Stimulated activated CD8-positive, alpha-beta memory T cell treated with anti-CD3 and anti-CD28 coated beads, Interleukin-12 subunit alpha, Interleukin-12 subunit beta, amount 100 ng/mL, for 1 hour (primary cell): Measurements from ENCODE around the gene LPCAT1.
A peak's percentile ranks its signal among the peaks of the same experiment; 100 is the strongest.
"Not testable (repeated sequence)": the region's sequence is repeated elsewhere in the genome, so short reads cannot be mapped to it uniquely, and the experiment has no call there.

Experiments used
- DNase-seq: peaks from one replicate; pipeline ENCODE4 v3.0.0-alpha.2; 2020; ENCODE audit warnings: low read depth

Gene LPCAT1

DNA sequence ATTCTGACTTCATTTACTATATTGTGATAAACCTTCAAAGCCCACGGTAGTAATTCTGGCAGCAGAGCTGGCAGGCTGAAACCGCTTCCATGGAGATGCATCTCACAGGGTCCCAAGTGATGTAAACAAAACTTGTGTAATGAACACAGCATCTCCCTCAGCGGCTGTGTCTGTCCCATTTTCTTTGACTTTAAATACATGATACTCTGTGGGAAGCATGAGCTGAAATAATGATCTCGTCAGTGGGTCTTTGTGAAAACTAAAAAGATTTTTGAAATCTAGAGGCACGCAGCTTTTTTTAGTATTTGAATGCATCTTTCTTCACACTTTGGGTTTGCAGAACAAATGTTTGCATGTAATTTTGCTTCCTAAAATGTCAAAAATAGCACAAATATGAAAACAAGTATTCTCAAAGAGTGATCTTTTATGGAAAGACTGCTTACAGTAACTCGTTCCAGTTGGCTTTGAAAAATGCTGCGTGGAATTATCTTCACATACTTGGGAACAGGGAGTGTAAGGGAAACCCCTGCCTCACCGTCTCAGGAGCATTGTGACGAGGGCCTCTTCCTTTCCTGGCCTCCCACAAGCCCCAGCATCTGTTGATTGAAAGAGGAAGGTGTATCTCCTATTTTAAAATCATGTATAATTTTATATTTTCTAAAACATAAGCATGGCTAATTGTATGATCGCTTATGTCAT, 18.1 kb upstream of the LPCAT1 start:
- no peak for DNase-seq

DNA sequence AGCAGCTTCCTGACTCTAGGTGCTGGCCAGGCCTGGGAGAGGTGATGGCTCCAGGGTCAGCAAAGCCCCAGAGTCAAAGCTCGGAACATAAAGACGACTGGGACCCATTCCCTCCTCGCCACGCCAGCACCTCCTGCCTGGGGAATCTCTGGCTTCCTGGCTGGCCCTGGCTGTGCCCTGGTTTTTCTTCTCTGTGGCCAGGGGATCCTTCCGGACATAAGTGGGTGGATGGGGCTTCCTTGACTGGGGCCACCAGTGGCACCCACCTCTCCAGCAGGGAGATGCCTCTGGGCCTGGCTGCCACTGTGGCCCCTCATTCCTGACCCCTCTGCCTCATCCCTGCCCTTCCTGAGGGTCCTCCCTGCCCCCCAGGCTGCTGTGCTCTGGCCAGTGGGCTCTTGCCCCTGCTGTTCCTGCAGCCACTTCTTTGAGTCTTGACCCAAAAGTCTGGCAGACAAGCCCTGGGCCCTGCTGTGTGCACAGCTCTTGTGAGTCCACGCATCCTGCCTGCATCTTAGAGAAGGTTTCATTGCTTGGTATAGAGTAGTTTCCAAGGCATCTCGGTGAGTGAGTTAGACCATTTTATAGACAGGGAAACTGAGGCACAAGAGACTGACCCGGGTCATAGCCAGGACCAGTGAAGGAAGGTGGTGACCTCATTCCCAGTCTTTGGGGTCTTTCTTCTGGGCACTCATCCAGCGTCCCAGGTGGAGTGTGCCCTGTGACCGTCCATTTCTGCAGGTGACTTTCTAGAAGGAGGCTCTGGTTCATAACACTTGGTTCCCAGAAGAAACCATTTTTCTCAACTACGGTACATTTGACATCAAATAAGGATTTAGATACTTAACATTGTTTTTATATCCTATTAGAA, 17.3 kb upstream of the LPCAT1 start:
- DNase-seq, result no peak

DNA sequence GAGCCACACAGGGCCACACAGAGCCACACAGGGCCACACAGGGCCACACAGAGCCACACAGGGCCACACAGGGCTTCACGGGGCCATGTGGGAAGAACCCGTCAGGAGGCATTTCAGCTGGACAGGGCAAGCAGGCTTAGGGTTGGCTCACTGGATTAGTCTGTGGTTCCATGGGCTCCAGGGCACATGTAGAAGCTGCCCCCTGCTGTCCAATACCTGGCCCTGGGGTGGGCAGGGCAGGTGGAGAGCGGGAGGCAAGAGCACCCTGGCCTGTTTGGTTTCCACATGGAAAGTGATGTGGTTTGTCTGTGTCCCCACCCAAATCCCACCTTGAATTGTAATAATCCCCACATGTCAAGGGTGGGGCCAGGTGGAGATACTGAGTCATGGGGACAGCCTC, 16.4 kb upstream of the LPCAT1 start:
- DNase-seq, result no peak

DNA sequence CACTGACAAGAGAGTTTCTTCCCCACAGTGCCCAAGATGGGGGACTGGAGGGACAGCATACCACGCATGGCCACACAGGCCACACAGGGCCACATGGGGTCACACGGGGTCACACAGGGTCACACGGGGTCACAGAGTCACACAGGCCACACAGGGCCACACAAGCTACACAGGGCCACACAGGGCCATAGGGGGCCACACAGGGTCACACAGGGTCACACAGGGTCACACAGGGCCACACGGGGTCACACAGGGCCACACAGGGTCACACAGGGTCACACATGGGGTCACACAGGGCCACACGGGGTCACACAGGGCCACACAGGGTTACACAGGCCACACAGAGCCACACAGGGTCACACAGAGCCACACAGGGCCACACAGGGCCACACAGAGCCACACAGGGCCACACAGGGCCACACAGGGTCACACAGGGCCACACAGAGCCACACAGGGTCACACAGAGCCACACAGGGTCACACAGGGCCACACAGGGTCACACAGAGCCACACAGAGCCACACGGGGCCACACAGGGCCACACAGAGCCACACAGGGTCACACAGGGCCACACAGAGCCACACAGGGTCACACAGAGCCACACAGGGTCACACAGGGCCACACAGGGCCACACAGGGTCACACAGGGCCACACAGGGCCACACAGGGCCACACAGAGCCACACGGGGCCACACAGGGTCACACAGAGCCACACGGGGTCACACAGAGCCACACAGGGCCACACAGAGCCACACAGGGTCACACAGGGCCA, 15.8 kb upstream of the LPCAT1 start:
- DNase-seq, result not testable (repeated sequence)

DNA sequence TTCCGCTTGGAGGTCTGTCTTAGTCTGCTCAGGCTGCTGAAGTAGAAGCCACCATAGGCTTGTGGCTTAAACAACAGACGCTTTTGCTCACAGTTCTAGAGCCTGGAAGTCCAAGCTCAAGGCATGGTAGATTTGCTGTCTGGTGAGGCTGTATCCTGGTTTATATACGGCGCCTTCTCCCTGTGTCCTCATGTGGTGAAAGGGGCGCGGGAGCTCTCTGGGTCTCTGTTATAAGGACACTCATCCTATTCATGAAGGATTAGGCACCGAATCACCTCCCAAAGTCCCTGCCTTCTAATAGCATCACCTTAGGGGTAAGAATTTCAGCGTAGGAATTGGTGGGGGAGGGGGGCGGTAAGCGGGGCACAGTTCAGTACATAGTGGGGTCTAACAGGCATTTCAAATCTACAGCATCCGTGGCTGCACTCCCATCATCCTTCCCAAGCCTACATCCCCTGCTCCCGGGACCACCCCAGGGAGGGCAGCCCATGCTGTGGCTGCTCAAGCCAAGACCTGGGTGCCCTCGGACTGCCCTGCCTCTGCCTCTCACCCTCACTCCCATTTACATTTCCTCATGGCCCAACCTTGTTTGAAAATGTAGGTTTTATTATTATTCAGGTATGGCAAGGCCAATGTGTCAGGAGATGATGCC, 15.1 kb upstream of the LPCAT1 start:
- no peak for DNase-seq

DNA sequence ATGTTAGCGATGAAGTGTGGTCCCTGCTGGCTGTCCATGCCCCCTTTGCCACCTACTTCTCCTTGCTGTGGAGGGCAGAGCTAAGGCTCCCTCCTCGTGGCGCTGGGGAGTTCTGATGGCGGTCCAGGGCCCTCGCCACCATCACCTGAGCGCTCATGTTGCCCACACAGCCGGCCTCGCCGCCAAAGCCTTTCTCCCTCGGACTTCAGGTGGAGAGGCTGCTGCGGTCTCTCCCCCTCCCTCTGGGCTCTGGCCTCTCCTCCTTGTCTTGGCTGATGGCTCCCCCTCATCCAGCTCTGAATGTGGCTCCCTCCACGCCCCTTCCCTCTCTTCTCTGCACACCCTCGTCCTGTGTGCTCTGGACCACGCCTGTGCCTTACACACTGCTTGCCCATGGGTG, 14.5 kb upstream of the LPCAT1 start:
- no peak for DNase-seq

DNA sequence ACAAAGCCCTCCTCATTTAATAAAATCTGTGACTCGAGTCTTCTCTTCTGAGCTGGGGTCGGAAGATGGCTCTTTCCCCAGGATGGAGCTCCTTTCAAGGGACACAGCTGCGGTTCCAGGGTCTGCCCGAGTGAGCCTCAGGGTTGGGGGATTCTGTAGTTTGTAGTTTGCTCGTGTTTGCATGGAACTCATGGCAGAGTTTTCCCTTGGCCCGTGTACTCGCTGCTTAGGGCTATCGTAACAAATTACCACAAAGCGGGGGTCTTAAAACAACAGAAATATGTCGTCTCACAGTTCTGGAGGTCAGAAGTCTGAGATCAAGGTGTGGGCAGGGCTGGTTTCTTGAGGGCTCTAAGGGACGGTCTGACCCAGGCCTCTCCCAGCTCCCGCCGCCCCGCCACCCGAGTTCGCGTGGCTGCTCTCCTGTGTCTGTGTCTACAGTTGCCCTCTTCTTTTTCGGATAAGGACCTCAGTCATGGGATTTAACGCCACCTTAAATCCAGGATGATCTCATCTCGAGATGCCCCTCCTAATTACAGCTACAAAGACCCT, 13.9 kb upstream of the LPCAT1 start:
- no peak for DNase-seq

DNA sequence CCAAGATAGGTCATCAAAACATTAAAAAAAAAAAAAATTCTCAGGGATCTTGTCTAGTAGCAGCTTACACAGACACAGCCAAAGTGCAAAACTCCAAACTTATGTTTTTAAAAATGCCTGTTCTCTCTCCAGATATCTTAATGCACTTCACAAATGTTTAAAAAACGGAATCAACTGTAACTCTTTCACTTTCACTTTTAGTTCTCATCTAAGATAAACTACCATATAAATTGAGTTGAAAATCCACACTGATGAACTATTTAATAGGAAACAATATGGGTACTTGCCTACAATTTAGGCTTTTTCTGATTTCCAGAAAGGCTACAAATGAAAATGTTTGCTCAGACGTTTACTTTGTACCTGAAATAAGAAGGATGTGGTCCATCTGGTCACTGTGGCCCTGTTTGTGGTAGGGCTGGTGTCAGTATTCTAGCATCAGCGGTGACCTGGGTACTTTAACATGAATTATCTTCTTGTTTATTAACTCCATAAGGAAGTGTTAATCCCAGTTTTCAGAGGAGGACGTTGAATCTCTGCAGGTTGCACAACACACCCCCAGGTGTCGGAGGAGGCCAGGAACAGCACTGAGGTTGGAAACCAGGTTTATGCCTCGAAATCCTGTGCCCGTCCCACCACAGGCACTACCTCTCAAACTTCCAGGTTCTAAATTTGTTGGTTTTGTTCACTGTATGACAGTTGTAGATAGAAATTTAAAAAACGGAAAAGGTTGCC, 13.3 kb upstream of the LPCAT1 start:
- DNase-seq, result no peak

DNA sequence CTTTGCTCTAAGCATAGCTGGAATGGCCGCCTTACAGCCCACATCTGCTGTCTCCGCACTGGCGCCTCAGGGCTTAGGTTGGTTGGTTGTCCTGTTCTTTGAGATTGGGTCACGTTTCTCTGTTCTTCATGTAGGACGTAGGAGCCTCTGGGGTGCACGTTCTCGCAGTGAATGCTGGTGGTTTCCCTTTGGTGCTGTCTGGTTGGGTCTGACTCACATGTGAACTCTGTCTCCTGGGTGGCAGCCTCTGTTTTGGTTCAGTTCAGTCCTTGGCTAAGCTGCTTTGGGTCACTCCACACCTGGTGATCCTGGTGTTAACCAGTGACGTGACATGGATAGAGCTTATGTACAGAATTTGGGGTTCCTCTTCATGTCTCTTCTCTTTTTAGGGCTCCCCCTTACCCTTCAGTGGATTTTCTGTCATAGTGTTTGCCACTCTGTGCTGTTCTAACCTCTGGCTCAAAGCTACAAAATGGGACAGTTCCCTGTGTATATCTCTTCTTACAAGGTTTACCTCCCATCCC, 12.6 kb upstream of the LPCAT1 start:
- peak; percentile 47 for DNase-seq

DNA sequence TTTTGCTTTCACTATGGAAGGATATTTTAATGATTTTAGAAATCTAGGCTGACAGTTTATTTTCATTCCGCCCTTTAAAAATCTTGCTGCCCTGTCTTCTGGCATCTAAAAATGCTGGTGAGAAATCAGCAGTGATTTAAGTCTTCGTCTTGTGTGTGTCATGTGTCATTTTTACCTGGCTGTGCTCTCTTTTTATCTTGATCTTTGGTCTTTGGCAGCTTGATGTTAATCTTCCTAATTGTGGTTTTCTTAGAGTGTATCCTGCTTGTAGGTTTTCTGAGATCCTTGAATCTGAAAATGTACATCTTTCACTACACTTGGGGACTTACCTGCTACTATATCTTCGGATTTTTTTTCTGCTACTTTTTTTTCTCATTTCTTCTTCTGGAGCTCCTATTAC, 11.9 kb upstream of the LPCAT1 start:
- no peak for DNase-seq

DNA sequence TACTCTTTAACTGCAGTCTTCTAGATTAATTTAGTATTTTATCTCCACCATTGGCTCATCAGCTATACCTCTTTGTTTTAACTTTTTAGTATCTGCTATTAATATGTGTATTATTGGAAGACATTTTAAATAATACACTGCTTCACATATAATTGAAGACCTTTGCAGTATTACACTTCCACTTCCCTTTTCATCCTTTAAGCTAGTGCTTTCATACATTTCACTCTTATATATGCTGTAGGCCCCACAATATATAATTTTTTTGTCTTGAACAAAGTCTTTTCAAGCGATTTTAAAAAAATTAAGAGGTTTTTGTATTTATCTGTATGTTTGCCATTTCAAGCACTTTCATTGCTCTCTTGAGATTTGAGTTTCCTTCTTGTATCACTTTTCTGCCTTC, 8.6 kb upstream of the LPCAT1 start:
- DNase-seq, result no peak

DNA sequence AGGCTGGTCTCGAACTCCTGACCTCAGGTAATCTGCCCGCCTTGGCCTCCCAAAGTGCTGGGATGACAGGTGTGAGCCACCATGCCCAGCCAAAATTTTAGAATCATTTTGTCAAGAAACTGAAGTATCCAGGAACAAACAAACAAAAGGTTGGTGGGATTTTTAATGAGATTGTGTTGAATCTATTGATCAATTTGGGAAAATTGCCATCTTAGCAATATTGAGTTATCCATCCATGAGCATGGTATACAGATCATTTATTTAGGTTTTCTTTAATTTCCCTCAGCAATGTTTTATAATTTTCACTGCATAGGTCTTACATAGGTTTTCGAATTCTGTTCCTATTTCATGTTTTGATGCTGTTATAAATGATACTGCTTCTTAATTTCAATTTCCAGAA, 5.7 kb upstream of the LPCAT1 start:
- no peak for DNase-seq

DNA sequence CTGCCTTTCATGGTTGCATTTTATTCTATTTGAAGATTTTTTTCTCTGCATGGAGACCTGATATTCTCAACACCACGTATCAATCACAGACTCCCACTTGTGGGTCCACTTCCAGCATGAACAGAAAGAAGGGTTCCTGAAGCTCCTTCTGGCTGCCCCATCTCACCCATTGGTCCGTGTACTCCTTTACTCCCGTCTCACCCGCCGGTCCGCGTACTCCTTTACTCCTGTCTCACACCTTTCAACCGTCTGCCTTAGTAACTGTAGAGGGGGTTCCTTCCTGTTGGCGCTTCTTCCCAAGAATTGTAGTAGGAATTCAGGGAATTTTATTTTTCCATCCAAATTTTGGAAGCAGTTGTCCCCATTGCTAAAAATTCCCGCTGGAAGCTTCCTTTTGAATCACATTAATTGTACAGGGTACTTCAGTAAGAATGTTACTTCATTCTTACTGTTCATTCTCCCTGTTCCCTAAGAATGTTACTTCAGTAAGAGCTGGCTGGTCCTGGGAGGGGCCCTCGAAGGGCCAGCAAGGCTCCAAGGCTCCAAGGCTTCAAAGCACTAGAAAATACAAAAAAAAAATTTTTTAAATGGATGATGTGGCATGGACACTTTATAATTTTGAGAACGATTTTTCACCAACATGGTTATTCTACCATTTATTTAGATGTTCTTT, 3.9 kb upstream of the LPCAT1 start:
- no peak for DNase-seq

DNA sequence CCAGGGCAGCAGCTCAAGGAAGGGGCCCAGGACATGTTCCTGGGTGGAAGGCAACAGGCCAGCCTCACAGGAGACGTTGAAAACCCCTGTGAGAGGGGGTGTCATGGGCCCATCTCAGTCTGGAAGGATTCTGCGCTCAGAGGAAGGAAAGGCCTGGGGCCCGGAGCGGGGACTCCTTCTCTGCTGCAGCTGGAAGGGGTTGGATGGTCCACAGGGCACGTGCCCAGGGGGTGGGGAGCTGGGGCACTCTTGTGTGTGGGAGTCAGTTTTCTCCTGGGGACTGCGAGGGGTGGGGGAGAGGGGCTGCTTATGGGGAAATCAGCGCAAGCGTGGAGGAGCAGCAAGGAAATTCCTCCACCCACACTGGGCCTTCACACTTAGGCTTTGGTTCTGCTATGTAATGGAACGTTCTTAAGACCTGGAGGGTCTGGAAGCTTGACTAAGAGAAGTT, 2.9 kb upstream of the LPCAT1 start:
- no peak for DNase-seq

DNA sequence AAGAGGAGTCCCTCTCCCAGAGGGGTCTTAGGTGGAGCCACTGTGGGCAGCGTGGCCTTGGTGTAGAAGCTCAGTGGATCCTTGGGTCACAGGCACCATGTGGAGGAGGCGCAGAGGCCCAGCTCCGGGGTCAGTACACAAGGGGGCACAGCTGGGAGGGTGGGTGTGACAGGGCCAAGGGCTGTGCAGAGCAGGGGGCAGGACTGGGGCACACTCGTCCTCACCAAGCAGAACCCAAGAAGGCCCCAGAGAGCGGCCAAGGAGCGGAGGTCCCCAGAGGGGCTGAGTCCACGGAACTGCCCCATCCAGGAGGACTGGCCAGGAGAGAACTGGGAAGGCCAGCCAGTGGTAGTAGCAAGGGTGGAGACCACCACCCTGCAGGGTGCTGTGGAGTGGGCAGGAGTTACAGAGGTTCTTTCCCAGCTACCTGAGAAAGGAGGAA, 2.5 kb upstream of the LPCAT1 start:
- DNase-seq, result no peak

DNA sequence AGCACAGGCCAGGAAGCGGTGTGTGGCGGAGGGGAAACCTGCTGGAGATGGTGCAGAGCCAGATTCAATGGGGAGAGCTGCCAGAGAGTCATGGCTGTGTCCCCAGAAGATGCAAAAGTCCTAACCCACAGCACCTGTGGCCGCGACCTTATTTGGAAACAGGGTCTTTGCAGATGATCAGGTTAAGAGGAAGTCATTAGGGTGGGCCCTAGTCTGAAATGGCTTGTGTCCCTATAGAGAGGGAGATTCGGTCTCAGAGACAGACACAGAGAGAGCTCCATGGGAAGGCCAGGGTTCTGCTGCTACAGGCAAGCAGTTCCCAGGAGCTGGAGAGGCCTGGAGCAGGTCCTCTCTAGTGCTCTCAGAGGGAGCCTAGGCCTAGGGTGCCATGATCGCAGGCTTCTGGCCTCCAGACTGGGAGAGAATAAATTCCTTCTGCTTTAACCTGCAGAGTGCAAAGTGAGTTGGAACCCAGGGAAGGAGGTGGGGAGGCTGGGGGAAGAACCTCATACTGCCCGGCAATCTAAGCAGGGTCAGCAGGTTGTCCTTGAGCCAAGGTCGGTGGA, 1.9 kb upstream of the LPCAT1 start:
- no peak for DNase-seq

DNA sequence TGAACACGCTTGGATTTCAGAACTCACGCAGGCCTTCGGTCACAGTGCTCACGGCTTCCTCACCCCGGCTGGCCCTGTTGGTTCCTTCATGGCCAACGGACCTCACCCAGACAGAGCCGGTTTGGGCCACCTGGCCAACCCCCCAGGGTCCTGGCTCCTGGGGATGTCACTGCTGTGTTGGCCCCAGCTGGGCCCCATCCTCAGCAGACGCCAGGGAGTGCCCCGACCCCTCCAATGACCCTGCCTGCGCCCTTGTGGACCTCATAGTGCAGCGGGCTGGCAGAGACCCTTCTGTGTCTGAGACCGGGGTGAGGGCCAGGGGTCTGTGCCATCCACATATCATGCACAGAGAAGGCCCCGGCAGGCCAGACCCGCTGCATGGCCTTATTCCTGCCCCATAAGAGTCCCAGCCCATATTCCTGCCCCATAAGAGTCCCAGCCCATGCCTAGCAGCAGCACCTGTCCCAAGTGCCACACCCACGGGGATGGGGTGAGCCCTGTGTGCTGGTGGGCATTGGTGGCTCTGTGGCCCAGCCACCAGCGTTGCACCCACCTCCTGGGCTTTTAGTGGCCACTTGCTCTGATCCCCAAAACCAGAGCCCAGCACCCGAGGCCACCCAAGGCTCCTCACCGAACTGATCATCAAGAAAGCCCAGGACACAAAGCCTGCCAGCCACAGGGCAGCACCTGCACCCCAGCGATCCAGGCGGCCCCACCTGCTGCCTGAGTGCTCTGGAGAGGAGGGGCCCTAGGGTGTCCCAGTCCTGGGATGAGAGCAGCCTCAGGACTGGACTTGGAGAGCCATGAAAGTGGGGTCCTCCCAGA, 1.3 kb upstream of the LPCAT1 start:
- DNase-seq, result no peak

DNA sequence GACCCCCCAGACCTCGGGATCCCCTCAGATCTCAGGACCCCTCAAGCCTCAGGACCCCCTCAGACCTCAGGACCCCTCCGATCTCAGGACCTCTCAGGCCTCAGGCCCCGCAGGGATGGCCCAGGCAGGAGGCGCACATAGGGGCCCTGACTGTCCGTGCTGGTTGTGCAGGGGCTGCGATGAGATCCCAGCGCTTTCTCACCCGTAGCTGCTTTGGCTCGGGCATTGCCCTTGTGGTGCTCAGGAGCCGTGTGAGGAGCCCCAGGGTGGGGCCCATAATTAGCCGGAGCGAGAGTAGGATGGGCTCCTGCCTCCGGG, 680 bp upstream of the LPCAT1 start:
- no peak for DNase-seq

DNA sequence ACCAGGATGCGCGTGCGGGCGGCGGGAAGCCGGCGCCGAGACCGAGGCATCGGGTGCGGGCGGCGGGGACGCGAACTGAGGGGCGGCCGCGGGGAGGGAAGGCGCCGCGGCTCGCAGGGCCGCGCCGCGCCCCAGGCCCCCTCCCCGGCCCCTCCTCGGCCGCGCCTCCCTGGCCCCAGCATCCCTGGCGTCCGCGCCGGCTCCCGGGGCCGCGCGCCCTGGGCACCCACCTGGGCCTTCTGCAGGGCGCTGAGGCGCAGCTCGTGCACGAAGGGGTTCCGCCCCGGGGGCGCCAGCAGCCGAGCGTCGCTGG, 324 bp downstream of the LPCAT1 start:
- no peak for DNase-seq
